CD4-positive, alpha-beta T cell treated with Interleukin-12 subunit alpha and Interleukin-12 subunit beta, for 1 hour (primary cell): ENCODE measurements around the gene THBS1.

ENCODE experiments used
- DNase-seq: peaks from one replicate; pipeline ENCODE4 v3.0.0-alpha.2; 2020

THBS1 gene

GRCh38 chr15:39575180-39575579 lies 5.7 kb upstream of the THBS1 start:
- DNase-seq = no peak

DNA sequence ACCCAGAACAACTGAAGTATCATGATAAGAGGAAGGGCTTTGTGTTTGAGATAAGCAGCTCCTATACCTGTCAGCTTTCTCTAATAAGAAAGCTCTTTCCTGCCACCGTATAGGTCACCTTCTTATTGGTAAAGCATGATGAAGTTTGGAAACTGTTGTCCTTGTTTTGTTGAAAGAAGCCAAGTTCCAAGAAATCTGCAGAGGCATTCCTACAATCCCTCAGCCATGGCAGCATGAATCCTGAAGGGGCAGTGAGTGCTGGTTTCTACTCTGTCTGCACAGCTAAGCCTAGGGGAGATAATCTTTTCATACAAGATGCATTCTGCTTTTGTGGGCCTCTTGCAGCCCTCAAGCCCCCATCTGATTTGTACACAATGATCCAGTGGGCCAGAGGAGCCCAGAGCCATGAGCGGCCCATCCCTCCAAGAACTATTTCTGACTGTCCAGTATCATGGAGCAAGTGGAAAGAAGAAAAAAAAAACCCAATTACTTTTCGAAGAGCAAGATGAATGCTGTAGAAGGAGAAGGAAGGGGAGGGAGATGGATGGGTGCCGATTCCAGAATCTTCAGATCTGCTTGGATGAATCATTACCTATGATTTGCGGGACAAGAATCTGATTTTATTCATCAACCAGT lies 1.9 kb upstream of the THBS1 start:
- no peak for DNase-seq

- DNase-seq = no peak
Observed at GRCh38 chr15:39579487-39580116, 1.3 kb upstream of the THBS1 start.

DNA sequence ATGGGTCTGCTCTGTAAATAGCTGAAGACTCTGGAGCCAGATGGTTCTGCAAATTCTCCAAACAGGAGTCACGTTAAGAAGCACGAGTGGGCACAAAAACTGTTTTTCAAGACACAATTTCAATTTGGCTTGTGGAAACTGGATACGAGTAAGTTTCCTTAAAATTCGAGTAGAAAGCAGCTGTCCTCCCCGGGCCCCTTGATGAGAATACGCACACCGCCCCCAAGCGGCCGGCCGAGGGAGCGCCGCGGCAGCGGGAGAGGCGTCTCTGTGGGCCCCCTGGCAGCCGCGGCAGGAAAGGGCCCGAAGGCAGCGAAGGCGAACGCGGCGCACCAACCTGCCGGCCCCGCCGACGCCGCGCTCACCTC lies 778 bp upstream of the THBS1 start:
- DNase-seq = peak; percentile 88

- no peak for DNase-seq
Observed at GRCh38 chr15:39581242-39581792, 438 bp downstream of the THBS1 start.

GRCh38 chr15:39581793-39582285 lies 960 bp downstream of the THBS1 start:
- DNase-seq = no peak

- no peak for DNase-seq
Observed at GRCh38 chr15:39582286-39582976, 1.6 kb downstream of the THBS1 start.

- no peak for DNase-seq
Observed at GRCh38 chr15:39582977-39583595, 2.2 kb downstream of the THBS1 start.

DNA sequence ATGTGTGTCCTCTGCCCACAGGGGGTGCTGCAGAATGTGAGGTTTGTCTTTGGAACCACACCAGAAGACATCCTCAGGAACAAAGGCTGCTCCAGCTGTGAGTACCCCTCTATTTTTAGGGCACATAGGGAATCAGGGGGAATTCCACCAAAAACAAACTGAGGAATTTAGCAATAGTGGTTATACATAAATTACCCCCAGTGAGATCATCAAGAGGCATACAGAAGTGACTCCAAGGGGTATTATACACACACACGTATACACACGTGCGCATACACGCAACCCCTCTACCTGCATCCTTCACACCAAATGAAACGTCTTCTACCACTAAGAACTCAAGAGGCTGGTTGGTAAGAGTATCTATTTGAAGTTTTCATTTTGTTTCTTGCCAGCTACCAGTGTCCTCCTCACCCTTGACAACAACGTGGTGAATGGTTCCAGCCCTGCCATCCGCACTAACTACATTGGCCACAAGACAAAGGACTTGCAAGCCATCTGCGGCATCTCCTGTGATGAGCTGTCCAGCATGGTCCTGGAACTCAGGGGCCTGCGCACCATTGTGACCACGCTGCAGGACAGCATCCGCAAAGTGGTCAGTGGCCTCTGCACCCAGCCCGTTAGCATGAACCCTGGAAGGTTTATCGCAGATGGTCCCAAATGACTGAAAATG lies 2.9 kb downstream of the THBS1 start:
- DNase-seq = peak; percentile 31

GRCh38 chr15:39584266-39584659 lies 3.4 kb downstream of the THBS1 start:
- no peak for DNase-seq

GRCh38 chr15:39584662-39585388 lies 3.9 kb downstream of the THBS1 start:
- no peak for DNase-seq

- DNase-seq = no peak
Observed at GRCh38 chr15:39585389-39585841, 4.5 kb downstream of the THBS1 start.

DNA sequence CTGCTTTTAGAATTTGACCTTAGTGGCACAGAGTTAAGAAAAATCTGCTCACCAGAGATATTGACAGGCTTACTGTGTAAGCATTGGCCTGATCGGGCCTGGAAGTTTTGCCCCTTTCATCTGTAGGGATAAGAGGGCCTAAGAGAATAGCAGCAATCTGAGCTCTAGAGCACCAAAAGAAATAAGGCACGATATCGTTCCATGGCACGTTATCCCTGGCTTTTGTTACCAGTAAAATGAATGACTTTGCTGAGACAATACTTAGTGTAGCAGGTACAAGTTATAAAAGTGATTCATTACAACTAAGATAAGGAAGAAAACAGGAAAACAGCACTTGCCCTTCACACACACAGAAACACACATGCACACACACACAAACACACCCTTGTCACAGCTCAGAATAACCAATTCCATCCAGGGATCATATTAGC lies 5.0 kb downstream of the THBS1 start:
- DNase-seq = no peak

DNA sequence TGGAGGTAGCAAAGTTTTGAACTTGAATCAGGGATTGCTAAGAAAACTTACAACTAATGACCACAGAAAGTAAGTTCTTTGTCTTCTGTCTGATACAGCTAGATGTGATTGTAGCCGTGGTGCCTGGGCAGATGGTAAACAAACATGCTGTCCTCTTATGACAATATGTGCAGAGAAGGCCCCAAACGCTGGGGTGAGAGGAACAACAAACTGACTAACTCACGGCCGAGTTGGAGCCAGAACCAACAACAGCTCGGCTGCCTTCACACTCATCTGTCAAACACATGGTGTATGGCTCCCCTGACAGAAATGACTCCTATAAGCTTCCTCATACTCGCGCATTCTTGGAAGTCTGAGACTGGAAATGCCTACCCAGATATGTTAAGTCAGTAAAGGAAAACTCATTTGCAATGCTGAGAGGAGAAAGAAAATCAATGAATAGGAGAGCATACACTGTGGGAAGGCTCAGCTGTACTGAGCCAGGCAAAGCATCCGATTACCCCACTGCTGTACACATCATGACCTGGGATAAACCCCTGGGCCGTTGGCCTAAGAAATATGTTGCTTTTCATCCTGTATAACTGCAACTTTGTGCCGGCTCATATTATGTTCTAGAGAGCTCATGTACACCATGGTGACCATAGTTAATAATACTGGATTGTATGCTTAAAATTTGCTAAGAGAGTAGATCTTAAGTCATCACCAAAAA lies 5.7 kb downstream of the THBS1 start:
- DNase-seq = no peak

DNA sequence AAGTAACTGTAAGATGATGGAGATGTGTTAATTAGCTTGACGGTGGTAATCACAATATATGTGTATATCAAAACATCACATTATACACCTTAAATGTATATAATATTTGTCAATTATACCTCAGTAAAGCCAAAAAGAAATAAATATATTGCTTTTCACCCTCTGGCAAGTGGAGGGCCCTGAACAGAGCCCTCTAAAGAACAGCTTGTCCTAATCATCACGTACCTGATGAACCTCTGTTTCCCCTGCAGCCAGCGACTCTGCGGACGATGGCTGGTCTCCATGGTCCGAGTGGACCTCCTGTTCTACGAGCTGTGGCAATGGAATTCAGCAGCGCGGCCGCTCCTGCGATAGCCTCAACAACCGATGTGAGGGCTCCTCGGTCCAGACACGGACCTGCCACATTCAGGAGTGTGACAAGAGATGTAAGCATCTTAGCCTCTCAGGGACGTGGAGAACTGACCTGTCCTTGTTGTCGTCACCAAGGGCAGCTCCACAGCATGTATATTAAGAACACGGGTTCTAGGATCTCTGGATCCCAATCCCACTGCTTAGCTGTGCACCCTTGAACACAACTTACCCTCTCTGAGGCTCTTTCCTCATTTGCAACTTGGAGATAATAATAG lies 6.3 kb downstream of the THBS1 start:
- no peak for DNase-seq

DNA sequence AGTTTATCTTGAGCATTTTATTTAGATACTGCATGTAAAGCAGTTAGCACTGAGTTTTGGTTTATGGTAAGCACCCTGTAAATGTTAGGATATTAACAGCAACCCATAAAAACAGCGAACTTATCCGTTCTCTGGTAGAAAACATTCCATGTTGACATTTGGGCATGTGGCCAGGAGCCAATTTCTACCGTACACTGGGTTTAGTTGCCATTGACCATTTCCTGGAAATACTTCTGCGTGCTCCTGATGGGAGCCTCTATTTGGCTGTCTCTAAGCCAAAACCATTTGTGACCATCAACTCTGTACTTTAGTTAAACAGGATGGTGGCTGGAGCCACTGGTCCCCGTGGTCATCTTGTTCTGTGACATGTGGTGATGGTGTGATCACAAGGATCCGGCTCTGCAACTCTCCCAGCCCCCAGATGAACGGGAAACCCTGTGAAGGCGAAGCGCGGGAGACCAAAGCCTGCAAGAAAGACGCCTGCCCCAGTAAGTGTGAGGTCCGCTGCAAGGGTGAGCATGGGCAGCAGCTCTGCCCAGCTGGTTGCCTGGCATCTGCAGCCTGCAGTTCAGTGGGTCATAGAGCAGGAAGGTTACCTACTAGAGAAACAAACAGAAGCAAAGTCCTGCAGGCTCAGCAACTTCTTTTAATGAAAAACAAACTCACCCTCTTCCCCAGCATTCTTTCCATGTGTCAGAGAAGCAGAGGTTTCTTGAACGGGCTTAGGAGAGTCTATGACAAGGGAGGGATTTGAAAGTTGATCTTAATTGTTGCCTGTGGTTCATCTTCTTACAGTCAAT lies 7.1 kb downstream of the THBS1 start:
- DNase-seq = no peak

DNA sequence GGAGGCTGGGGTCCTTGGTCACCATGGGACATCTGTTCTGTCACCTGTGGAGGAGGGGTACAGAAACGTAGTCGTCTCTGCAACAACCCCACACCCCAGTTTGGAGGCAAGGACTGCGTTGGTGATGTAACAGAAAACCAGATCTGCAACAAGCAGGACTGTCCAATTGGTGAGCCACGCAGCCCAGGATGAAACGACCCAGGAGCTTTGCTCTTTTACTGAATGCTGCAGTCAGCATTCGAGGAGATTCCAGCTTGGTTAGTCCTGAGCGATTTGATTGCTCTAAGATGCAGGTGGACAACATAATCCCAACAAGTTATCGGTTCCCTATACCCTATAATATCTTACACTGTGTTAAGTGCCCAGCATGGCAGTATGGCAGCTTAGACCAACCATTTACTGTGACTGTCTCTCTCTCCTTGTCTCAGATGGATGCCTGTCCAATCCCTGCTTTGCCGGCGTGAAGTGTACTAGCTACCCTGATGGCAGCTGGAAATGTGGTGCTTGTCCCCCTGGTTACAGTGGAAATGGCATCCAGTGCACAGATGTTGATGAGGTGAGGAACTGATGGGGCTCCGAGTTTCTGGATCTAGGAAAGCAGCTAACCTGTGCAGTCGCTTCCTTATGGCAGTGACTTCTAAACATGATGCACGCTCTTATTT lies 7.8 kb downstream of the THBS1 start:
- no peak for DNase-seq

GRCh38 chr15:39589193-39589814 lies 8.4 kb downstream of the THBS1 start:
- DNase-seq = no peak
